HG02763 (cell line): ENCODE results near the gene ITGA8.

Experiments used
- ATAC-seq: cut with Tn5 transposase; IDR thresholded peaks from one replicate; pipeline ENCODE4 v1.9.1; 2021; ENCODE audit warnings: mild to moderate bottlenecking, moderate library complexity; ENCODE audit not compliant: unreplicated experiment

ITGA8 gene

DNA sequence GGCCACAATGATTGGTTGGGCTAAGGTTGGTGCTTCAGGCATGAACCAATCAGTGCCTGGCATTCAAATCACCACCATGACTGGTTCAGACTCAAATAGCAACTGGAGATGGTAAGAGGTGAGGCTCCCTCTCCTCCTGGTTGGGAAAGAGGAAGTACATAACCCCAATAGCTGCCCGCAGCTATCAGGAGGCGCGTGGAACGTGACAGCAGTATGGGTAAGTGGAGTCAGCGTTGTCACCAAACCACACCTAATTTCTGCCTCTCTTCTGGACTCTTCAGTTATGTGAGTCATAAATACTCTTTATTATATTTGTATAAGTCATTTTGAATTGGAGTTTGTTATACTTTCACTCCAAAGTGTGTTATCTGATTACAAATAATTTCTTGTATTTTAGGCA lies 17.9 kb upstream of the ITGA8 start:
- ATAC-seq = no peak

GRCh38 chr10:15735763-15736162 lies 16.0 kb upstream of the ITGA8 start:
- ATAC-seq = no peak

GRCh38 chr10:15730341-15730740 lies 10.6 kb upstream of the ITGA8 start:
- no peak for ATAC-seq

- ATAC-seq = no peak
Measured at GRCh38 chr10:15729890-15730289, 10.2 kb upstream of the ITGA8 start.

- no peak for ATAC-seq
Measured at GRCh38 chr10:15726042-15726441, 6.3 kb upstream of the ITGA8 start.

GRCh38 chr10:15725603-15726002 lies 5.9 kb upstream of the ITGA8 start:
- no peak for ATAC-seq

GRCh38 chr10:15724683-15725082 lies 5.0 kb upstream of the ITGA8 start:
- ATAC-seq = no peak

- no peak for ATAC-seq
Measured at GRCh38 chr10:15723803-15724202, 4.1 kb upstream of the ITGA8 start.

DNA sequence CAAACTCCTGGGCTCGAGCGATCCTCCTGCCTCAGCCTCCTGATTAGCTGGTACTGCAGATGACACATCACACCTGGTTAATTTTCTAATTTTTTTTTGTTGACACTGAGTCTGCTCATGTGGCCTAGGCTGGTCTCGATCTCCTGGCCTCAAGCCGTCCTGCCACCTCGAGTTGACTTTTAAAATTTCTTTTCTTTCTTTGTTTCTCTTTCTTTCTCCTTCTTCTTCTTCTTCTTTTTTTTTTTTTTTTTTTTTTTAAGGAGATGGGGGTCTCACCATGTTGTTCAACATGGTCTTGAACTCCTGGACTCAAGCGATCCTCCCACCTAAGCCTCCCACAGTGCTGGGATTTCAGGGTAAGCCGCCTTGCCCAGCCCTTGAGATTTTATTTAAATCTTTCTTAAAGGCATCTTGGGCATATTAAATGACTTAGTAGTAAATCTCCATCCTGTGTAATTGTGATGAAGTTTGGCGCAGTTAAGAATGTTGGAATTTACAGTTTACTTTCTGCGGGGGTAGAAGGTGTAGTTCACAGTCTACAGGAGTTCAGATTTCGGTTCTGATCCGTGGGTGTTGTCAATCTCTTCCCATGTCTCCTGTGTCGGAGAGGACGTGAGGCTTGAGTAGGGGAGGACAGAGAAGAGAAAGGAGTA lies 1.0 kb upstream of the ITGA8 start:
- no peak for ATAC-seq

DNA sequence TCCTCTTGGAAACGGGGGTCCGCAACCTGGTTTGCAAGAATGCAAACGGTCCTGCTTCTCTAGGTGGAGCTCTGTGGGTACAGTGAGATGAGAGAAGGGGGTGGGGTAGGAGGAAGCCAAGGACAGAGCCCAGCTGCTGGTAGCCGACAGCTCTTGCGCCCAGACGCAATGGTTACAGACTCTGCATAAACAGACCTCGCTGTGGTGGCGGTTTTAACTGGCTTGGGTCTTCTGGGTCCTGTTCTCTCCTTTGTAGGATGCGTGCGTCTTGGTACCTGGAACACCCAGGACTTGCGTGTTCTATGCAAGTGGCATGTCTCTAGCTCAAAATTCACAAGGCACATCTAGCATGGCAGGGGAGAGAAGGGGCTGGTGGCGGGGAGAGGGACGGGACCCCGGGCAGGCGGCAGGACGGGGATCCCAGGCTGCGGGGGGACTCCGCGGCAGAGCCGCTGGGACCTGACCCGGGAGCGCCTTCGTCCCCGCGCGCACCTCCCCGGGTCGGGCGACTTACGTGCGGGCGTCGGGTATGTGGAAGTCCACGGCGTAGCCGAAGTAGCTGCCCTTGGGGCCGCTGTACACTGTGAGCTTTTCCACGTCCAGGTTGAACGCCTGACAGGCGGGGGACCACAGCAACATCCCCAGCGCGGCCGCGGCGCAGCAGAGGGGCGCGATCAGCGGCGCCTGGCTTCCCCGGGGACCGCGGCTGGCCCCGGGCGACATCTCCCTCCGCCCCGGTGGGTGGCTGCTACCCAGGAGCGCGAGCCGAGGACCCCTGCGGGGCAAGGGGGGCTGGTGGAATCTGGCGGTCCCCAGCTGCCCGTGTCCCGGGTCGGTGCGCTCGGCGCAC lies 448 bp downstream of the ITGA8 start:
- no peak for ATAC-seq

DNA sequence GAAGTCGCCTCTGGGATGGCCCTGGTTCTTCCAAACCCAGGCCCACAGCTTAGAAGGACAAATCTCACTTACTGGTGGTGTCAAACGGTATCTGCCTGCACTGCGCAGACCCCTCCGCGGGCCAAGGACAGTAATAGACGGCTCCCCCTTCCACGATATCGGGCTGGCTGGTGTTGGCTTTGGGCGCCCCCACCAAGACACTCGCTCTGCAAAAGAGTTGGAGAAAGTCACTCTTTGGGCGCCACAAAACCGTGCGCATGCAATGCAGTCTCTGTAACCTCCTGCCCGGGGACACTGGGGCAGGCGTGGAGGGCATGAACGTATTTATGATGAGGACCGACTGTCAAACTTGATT lies 1.1 kb downstream of the ITGA8 start:
- ATAC-seq = no peak

DNA sequence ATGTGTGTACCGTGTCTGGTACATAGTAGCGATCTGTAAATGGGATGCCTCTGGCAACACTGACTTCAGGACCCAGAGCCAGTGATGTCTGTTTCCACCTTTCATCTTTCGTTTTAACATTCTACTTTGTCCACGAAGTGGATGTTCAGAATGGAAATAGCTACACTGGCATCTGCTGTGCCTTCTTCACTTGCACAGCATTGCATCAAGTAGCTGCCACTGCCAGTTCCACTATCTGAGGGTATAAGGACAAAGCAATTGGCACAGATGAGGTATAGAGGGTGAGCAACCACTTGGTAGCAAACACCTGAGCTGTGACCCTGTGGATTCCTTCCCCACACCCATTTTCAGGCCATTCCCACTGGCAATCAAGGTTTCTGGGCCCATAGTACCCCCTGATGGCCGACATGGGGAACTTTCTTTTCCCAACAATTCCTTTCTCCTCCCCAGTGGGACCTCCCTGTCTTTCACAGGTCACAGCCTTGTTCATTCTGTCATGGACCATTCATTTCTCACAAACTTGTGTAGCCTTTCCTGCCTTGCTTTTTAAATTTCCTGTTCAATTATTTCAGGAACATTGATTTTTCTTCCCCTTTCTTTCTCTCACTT lies 4.0 kb downstream of the ITGA8 start:
- ATAC-seq = no peak

DNA sequence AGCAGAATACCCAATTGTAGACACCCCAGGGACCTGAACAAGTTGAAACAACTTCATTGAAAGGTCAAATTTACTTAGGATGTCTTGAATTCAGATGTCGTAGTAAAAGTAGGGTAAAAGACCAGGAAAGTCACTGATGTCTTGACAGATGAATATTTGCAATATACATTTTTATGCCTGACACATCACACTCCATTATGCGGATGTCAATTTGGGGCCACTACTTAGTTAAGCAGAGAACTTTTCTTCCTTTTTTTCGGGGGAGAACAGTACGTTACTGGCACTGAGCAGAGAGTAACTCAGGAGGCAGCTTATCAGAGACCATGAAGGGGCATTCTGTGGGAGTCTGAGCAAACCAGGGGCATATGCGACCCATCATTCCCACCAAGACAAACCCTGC lies 4.9 kb downstream of the ITGA8 start:
- ATAC-seq = no peak

DNA sequence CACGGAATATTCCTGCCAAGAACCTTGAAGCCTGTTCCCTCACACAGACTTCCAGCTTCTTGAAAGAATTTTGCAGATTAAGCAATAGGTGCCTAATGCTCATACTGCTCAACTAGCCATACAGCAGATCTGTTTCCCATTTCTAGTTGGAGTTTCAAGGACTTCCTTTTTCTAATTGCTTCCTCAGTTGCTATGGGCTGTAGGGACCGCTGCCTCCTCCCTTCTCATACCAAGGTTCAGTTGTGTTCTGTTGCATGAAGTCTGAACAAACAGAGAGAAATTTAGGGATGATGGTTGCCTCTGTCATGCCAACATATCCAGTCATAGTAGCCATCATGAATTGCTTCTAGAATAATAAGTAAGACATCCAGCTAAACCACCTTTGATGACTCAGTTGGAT lies 6.8 kb downstream of the ITGA8 start:
- ATAC-seq = no peak

DNA sequence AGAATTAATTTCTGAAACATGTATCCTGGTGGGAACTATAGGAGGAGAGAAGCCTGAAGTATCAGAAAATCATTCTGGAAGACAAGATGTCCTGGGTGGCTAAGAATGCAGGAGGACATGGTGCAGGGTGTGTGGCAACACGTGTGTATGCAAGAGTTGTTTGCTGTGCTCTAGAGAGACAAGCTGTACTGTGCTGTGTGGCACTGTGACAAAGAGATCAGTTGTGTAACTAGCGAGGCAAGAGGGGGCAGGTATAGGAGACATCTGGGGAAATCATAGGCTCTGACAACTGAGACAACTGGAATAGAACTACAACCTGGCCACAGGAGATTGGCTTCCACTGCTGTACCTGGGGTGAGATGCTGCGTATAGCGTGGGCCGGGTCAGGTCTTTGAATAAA lies 9.3 kb downstream of the ITGA8 start:
- ATAC-seq = no peak

DNA sequence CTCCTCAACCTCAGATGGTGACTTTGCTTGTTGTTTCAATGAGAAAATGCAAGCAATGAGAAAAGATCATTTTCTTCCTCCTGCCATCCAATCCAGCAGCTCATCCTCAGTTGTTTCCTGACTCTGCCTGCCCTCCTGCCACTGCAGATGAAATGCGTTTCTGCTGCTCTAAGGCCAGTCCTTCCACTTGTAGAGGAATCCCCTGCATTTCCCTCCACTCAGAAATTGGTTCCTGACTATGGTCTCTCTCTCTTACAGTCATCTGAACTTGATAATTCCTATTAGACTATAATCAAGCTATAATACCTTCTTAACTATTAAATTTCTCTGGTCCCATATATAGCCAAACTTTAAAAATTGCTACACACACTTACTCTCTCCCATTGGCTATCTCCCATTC lies 14.4 kb downstream of the ITGA8 start:
- ATAC-seq = no peak

DNA sequence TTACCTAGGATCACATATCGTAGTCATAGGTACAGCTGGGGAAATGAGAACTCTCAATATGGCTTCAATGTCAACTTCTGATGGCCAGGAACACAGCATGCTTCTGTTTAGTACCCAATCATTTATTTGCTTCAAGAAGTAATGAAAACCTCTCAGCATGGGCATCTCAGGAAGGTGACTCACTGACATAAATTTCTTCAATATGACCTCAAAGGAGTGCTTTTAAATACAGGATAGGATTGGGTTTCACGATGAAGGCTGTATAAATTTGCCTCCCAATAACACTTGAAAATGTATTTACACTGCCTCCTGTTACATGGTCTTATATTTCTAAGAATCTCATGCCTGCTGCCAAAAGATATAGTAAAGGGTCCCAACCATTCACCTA lies 15.1 kb downstream of the ITGA8 start:
- no peak for ATAC-seq

DNA sequence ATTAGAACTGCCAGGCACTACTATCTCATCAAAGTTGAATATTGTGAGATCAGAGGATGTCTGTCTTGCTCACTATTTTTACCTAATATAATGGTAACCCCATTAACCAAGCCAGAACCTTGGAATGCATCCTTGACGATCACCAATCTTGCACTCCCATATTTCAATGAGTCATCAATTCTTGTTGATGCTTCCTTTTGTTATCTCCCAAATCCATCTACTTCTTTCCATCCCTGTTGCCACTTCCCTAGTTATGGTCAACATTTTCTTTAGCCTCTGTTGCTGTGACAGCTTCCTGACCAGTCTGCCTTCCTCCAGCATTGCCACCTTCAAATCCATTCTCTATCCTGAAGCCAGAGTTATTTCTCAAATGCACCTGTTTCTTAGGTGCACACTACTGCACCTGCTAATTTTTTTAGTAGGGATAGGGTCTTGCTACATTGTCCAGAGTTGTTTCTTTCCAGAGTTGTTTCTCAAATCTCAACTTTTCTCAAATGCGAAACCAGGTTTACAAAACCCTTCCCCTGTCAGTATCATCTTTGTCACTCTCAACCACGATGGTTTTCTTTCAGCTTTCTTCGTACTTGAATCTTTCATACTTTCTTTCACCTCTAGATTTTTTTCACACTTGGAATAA lies 15.7 kb downstream of the ITGA8 start:
- no peak for ATAC-seq

GRCh38 chr10:15703151-15703880 lies 16.4 kb downstream of the ITGA8 start:
- no peak for ATAC-seq

- no peak for ATAC-seq
Measured at GRCh38 chr10:15700078-15700674, 19.5 kb downstream of the ITGA8 start.

- no peak for ATAC-seq
Measured at GRCh38 chr10:15695852-15696251, 23.9 kb downstream of the ITGA8 start.
